Measurements from ENCODE around the gene DGKI.

DNA sequence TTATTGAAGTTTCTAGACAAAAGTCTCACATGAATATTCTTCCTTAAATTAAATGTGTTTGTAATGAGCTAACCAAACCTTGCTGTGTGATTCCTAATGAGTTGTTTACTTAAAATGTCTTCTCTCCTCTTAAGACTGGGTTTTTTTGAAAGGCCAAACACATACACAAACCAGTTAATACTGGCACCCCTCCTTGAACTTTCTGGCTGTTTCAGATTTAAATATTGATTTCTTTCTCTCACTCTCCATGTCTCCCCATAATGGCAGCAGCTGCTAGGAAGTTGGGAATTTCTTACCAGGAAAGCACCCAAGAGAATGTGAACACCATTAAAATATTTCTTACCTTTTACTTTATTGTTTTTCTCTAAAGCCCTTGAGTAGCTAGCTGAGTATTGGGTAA, 491.8 kb downstream of the DGKI start:
- TF ChIP-seq, protein P1, sequence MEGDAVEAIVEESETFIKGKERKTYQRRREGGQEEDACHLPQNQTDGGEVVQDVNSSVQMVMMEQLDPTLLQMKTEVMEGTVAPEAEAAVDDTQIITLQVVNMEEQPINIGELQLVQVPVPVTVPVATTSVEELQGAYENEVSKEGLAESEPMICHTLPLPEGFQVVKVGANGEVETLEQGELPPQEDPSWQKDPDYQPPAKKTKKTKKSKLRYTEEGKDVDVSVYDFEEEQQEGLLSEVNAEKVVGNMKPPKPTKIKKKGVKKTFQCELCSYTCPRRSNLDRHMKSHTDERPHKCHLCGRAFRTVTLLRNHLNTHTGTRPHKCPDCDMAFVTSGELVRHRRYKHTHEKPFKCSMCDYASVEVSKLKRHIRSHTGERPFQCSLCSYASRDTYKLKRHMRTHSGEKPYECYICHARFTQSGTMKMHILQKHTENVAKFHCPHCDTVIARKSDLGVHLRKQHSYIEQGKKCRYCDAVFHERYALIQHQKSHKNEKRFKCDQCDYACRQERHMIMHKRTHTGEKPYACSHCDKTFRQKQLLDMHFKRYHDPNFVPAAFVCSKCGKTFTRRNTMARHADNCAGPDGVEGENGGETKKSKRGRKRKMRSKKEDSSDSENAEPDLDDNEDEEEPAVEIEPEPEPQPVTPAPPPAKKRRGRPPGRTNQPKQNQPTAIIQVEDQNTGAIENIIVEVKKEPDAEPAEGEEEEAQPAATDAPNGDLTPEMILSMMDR (IDR thresholded peaks at IDR 0.05; ENCODE audit: low read depth, low read length, poor library complexity, severe bottlenecking), result no peak
- no peak for TF ChIP-seq EZH2phosphoT487 (IDR thresholded peaks at IDR 0.05; ENCODE audit: borderline replicate concordance, low read length)
